ENCODE measurements around the gene RUNX3. TPM values are rescaled to one million over a fixed set of nuclear protein-coding genes. Genes with fewer than 3 reads are reported as not detected.
"Not testable (repeated sequence)": the region's sequence is repeated elsewhere in the genome, so short reads cannot be mapped to it uniquely, and the experiment has no call there.

RUNX3 gene
- total RNA-seq, 2 donors from 2014 or later: 254 to 298 TPM

DNA sequence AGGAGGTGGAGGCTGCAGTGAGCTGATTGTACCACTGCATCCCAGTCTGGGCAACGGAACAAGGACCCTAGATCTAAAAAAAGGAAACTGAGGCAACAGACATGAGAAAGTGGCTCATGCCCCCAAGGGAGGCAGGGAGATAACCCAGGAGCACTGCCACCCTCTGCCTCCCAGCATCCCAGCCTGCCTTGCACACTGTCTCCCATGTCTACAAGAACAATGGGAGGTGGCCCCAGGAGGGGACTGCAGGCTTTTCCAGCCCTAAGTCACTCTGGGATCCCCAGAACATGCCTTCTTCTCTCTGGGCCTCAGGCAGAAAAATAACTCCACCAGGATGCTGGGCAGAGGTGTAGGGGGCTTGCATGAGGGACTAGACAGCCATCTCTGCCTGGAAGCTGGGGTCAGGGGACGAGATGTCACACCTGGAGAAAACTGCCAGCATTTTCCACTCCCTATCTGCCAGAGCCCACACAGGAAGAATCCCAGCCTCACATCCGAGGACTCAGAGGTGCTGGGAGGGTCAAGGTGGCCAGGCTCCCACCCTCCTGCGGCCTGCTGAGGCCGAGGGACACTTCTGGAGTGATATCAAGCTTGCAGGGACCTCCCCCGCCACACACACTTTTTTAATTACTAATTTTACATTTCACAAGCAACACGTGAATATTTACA lies 21.4 kb downstream of the RUNX3 start:
- ATAC-seq (replicated peaks in 1 of 2) (no peak), DNase-seq (no peak)
- H3K36me3 Mint-ChIP-seq (ENCODE audit: insufficient read depth in 2 of 2): peaks cover 25 to 33% of the 10 kb centered on the region in 2 donors
- H3K4me3 Mint-ChIP-seq: no peak overlapping the region
- H3K9me3 Mint-ChIP-seq: no peaks in the 10 kb centered on the region
- peaks cover 50% of the 10 kb centered on the region for H3K4me1 Mint-ChIP-seq (ENCODE audit: low read depth)
- peak overlapping the region; percentile 89 for H3K27ac Mint-ChIP-seq
- no peaks in the 10 kb centered on the region for H3K27me3 Mint-ChIP-seq (ENCODE audit: low read depth)

GRCh38 chr1:24907587-24908294 lies 22.3 kb downstream of the RUNX3 start:
- H3K9me3 Mint-ChIP-seq; DNase-seq; ATAC-seq (replicated peaks in 1 of 2); H3K27me3 Mint-ChIP-seq (ENCODE audit: low read depth); H3K4me3 Mint-ChIP-seq: not testable (repeated sequence)
- peak overlapping the region; percentile 58 for H3K27ac Mint-ChIP-seq
- H3K36me3 Mint-ChIP-seq (ENCODE audit: insufficient read depth in 2 of 2): peaks cover 25 to 33% of the 10 kb centered on the region in 2 donors
- H3K4me1 Mint-ChIP-seq (ENCODE audit: low read depth): peaks cover 45% of the 10 kb centered on the region

- ATAC-seq (replicated peaks in 1 of 2): no peak
- Mint-ChIP-seq H3K4me3 (no peak overlapping the region), H3K4me1 (ENCODE audit: low read depth) (peaks cover 45% of the 10 kb centered on the region), H3K36me3 (ENCODE audit: insufficient read depth in 2 of 2) (peaks cover 22 to 27% of the 10 kb centered on the region in 2 donors), H3K27ac (peak overlapping the region; percentile 63), H3K9me3 (no peaks in the 10 kb centered on the region), H3K27me3 (ENCODE audit: low read depth) (no peaks in the 10 kb centered on the region)
- DNase-seq: no peak
These were observed 23.2 kb downstream of the RUNX3 start for GRCh38 chr1:24906760-24907490.

GRCh38 chr1:24905979-24906720 lies 23.9 kb downstream of the RUNX3 start:
- Mint-ChIP-seq H3K4me1 (ENCODE audit: low read depth) (peaks cover 44% of the 10 kb centered on the region), H3K27ac (peak overlapping the region; percentile 63), H3K27me3 (ENCODE audit: low read depth) (no peaks in the 10 kb centered on the region), H3K4me3 (no peak overlapping the region), H3K36me3 (ENCODE audit: insufficient read depth in 2 of 2) (peaks cover 19 to 28% of the 10 kb centered on the region in 2 donors), H3K9me3 (no peaks in the 10 kb centered on the region)
- ATAC-seq (replicated peaks in 1 of 2) (no peak), DNase-seq (peak in 1 of 2 donors; percentile 1)

GRCh38 chr1:24905355-24905978 lies 24.6 kb downstream of the RUNX3 start:
- peaks cover 42% of the 10 kb centered on the region for H3K4me1 Mint-ChIP-seq (ENCODE audit: low read depth)
- DNase-seq (peak in 1 of 2 donors; percentile 0), ATAC-seq (replicated peaks in 1 of 2) (peak in 1 of 2 donors; percentile 2)
- H3K36me3 Mint-ChIP-seq (ENCODE audit: insufficient read depth in 2 of 2): peaks cover 16 to 28% of the 10 kb centered on the region in 2 donors
- H3K27me3 Mint-ChIP-seq (ENCODE audit: low read depth): no peaks in the 10 kb centered on the region
- peak overlapping the region; percentile 19 for H3K27ac Mint-ChIP-seq
- H3K9me3 Mint-ChIP-seq: no peaks in the 10 kb centered on the region
- no peak overlapping the region for H3K4me3 Mint-ChIP-seq

GRCh38 chr1:24904731-24905354 lies 25.2 kb downstream of the RUNX3 start:
- no peaks in the 10 kb centered on the region for H3K27me3 Mint-ChIP-seq (ENCODE audit: low read depth)
- no peak for ATAC-seq (replicated peaks in 1 of 2)
- peaks cover 14 to 28% of the 10 kb centered on the region in 2 donors for H3K36me3 Mint-ChIP-seq (ENCODE audit: insufficient read depth in 2 of 2)
- H3K4me1 Mint-ChIP-seq (ENCODE audit: low read depth): peaks cover 46% of the 10 kb centered on the region
- H3K9me3 Mint-ChIP-seq: no peaks in the 10 kb centered on the region
- H3K4me3 Mint-ChIP-seq: no peak overlapping the region
- no peak overlapping the region for H3K27ac Mint-ChIP-seq
- peak in 1 of 2 donors; percentile 0 for DNase-seq

DNA sequence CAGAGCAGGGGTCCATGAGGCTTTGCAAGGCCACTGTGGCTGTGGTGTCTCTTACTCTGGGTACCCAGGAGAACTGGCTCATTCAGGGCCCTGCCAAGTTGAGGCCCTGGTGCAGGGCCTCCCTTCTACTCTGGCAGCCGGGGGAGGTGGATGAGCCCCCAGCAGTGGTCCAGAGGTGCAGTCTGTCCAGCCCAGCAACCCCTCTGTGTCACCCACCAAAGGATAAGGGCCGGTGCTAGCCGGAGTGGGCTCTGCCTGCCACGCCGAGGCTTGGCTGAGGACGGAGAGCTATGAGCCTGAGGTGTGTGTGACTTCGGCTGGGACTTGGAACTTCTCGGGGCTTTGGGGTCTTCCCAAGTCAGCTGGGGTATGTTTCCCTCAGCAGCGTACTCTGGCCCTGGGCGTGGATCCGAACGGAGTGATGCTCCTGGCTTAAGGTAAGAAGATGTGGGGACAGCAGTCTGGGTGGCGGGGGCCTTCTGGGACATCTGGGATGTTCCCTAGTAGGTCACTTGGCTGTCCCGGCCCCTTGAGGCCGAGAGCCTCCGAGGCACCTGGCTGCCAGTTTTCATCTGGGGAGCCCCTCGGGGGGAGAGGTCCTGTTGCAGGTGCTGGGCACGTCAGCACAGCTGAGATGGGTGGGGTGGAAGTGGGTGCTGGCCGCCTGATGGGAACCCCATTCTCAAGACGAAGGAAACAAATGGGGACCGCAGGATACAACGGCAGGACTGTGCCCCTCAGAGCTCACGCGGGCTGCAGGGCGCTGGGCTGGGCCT lies 25.9 kb downstream of the RUNX3 start:
- Mint-ChIP-seq H3K36me3 (ENCODE audit: insufficient read depth in 2 of 2) (peaks cover 10 to 22% of the 10 kb centered on the region in 2 donors), H3K9me3 (no peaks in the 10 kb centered on the region), H3K27ac (peak overlapping the region; percentile 72), H3K27me3 (ENCODE audit: low read depth) (no peaks in the 10 kb centered on the region), H3K4me3 (no peak overlapping the region), H3K4me1 (ENCODE audit: low read depth) (peaks cover 46% of the 10 kb centered on the region)
- ATAC-seq (replicated peaks in 1 of 2): no peak
- DNase-seq: peak in 1 of 2 donors; percentile 2

- H3K36me3 Mint-ChIP-seq (ENCODE audit: insufficient read depth in 2 of 2): peaks cover 8 to 19% of the 10 kb centered on the region in 2 donors
- H3K27ac Mint-ChIP-seq: no peak overlapping the region
- DNase-seq (no peak), ATAC-seq (replicated peaks in 1 of 2) (no peak)
- no peaks in the 10 kb centered on the region for H3K9me3 Mint-ChIP-seq
- H3K4me1 Mint-ChIP-seq (ENCODE audit: low read depth): peaks cover 52% of the 10 kb centered on the region
- no peaks in the 10 kb centered on the region for H3K27me3 Mint-ChIP-seq (ENCODE audit: low read depth)
- H3K4me3 Mint-ChIP-seq: no peak overlapping the region
These were observed 26.5 kb downstream of the RUNX3 start for GRCh38 chr1:24903560-24903954.

GRCh38 chr1:24903011-24903461 lies 27.0 kb downstream of the RUNX3 start:
- peak in 1 of 2 donors; percentile 4 for DNase-seq
- ATAC-seq (replicated peaks in 1 of 2): no peak
- H3K27me3 Mint-ChIP-seq (ENCODE audit: low read depth): no peaks in the 10 kb centered on the region
- no peaks in the 10 kb centered on the region for H3K9me3 Mint-ChIP-seq
- H3K27ac Mint-ChIP-seq: no peak overlapping the region
- no peak overlapping the region for H3K4me3 Mint-ChIP-seq
- H3K36me3 Mint-ChIP-seq (ENCODE audit: insufficient read depth in 2 of 2): peaks cover 6 to 16% of the 10 kb centered on the region in 2 donors
- peaks cover 49% of the 10 kb centered on the region for H3K4me1 Mint-ChIP-seq (ENCODE audit: low read depth)

GRCh38 chr1:24902471-24902891 lies 27.6 kb downstream of the RUNX3 start:
- peak in 1 of 2 donors; percentile 1 for DNase-seq
- Mint-ChIP-seq H3K4me1 (ENCODE audit: low read depth) (peaks cover 44% of the 10 kb centered on the region), H3K27me3 (ENCODE audit: low read depth) (no peaks in the 10 kb centered on the region), H3K36me3 (ENCODE audit: insufficient read depth in 2 of 2) (peaks cover under 1 to 10% of the 10 kb centered on the region in 2 donors), H3K9me3 (no peaks in the 10 kb centered on the region), H3K27ac (peak overlapping the region; percentile 80), H3K4me3 (peak overlapping the region in 1 of 2 donors; percentile 15)
- no peak for ATAC-seq (replicated peaks in 1 of 2)

DNA sequence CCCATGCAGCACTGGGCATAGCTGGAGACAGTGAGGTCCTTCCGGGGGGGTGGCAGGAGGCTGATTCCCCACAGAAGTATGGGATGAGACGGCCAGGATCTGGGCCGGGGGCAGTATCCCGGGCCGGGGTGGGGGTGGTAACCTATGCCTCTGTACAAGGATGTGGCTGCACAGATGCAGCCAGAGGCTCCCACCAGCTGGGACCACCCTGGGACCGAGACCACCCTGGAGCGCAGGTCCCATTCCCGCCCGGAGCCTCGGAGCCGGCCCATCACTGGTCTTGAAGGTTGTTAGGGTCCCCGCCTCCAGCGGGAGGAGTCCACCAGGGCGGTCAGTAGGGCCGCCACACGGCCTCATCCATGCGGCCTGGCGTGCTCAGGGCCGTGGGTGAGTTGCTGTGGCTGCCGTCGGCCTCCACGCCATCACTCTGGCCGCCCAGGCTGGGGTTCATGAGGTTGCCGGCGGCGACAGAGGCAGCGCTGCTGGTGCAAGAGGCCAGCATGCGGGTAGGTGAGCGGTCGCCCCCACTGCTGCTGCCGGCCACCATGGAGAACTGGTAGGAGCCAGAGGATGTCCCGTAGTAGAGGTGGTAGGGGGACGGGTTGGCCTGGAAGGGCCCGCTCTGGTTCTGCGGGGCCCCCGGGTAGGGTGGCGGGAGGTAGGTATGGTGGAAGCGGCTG lies 28.1 kb downstream of the RUNX3 start:
- H3K36me3 Mint-ChIP-seq (ENCODE audit: insufficient read depth in 2 of 2): peaks cover 0 to 10% of the 10 kb centered on the region in 2 donors
- no peaks in the 10 kb centered on the region for H3K9me3 Mint-ChIP-seq
- DNase-seq: no peak
- ATAC-seq (replicated peaks in 1 of 2): no peak
- H3K27me3 Mint-ChIP-seq (ENCODE audit: low read depth): no peaks in the 10 kb centered on the region
- H3K4me3 Mint-ChIP-seq: peak overlapping the region in 1 of 2 donors; percentile 15
- peak overlapping the region; percentile 48 for H3K27ac Mint-ChIP-seq
- H3K4me1 Mint-ChIP-seq (ENCODE audit: low read depth): peaks cover 43% of the 10 kb centered on the region

Measured in activated T-cell treated with anti-CD3 and anti-CD28 coated beads, Interleukin-2, amount 50 U/mL, for 72 hours (primary cell).